Left colon (tissue), 2 donors: ENCODE data around the gene CAMK2B. TPM values are rescaled to one million over a fixed set of nuclear protein-coding genes. Genes with fewer than 3 reads are reported as not detected.

Experiments
- ATAC-seq: fragments of 200-7000 bp; cut with Tn5 transposase; one replicate; pipeline ENCODE4 v1.9.1; 2020; ENCODE audit warnings: mild to moderate bottlenecking, moderate library complexity
- DNase-seq, 2 donors: peaks; one replicate each; pipeline ENCODE4 v3.0.0-alpha.2; 2020
- intact Hi-C, 2 donors: fragments of 100-400 bp; cut with DNase I in 1 of 2; cut with micrococcal nuclease in 1 of 2; formaldehyde crosslinking; loops; one replicate each; pipeline versions ENCODE4 v1.11.2 to v1.14.0; 2022; cut with DNase I, micrococcal nuclease
- total RNA-seq, 2 donors: library from RNA; stranded (reverse); fragmentation: NEBNext Ultra II Directional; extraction: Animal tissue kit (Norgen Biotek cat#: 25700); gene quantifications; one replicate each; pipeline ENCODE4 v1.2.1, GENCODE V29; 2021
- donor health status: DM: no; HTN: no; CAD: no.
- donor health status: DM: yes; HTN: yes; CAD: no.

Gene CAMK2B
- total RNA-seq, 2 donors from 2014 or later = 0.61 to 0.76 TPM

DNA sequence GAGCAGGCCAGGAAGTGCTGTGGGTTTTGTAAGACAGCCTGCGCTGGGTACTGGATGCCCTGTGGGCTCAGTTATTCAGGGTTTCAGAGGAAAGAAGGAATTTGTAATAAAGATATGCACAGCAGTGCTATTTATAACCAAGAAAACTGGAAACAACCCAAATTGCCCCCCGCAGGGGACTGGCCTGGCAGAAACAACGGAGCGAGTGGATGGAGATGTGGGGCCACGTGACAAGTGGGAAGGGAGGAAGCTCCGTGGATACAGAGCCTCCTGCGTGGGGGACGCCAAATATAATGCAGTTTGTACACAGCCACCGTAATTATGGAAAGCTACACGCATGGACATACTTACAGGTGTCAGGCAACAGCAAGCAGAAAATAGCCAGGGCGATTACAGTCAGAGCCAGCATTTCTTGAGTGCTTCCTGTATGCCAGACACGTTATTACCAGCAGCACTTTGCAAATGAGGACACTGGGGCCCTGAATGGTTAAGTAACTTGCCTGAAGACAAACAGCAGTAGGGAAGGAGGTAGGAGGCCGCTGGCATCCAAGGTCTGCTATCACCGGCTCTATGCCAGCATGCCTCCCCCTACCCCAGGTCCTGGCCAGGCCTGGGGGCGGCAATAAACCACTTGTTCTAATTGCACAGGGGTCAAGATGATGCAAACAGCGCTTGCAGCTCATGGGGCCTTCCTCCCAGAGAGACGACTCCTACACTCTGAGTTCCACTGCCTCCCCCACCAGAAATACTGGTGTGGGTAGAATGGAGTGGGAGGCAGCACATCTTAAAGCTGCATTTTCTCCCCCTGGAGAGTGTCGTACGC, 8.7 kb upstream of the CAMK2B start:
- DNase-seq = no peak
- ATAC-seq = no peak
- intact Hi-C loops = no loop called here

DNA sequence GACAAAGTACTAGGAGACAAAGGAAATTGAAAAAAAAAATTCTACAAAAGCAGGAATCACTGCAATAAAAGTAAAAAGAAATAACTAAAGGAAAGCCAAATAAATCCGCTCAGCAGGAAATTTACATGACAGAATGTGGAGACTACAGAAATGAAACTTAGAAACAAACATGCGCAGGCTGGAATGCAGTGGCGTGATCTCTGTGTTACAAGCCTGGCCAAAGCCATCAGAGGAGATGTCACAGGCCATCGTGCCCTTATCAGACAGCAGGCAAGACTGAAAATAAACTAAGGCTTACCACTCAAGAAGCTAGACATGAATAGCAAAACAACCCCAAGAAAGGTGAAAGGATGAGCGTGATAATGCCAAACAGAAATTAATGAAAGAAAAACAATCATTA, 6.3 kb upstream of the CAMK2B start:
- DNase-seq (no peak), ATAC-seq (no peak)
- intact Hi-C loops = no loop called here

DNA sequence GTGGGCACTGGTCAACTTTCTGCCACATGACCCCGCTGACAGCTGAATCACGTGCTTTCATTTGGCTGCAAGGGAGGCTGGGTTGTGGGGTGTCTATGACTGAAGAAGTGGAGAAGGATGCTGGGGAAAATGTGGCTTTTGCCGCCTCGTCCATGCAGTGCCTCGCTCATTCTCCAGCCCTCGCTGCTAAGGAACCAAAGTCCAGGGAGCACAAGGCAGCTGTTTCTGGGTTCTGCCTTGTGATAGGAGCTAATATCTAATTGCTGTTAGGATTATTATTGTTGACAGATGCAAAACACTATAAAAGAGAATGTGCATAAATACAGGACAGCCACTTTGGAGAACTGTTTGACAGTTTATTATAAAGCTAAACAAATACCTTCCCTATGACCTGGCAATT, 4.9 kb upstream of the CAMK2B start:
- DNase-seq (no peak), ATAC-seq (no peak)
- intact Hi-C loops = no loop called here

DNA sequence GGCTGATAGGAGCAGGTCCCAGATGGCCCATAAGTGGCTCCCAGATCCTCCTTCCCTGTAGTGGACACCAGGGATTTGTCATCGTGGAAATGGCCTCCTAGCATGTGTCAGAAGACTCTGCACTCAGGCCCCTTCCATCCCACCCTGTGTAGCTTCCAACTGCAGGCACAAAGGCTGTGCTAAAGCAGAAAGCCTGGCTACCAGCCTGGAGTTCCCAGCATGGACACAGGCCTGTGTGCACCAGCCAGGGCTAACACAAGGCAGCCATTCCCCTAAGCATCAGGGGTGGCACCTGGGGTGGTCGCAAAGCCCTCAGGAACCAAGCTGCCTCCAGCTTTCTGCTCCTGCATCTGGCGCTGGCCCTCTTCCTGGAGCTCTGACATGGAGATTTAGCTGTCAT, 4.5 kb upstream of the CAMK2B start:
- ATAC-seq = no peak
- intact Hi-C loops = no loop called here
- DNase-seq = no peak

DNA sequence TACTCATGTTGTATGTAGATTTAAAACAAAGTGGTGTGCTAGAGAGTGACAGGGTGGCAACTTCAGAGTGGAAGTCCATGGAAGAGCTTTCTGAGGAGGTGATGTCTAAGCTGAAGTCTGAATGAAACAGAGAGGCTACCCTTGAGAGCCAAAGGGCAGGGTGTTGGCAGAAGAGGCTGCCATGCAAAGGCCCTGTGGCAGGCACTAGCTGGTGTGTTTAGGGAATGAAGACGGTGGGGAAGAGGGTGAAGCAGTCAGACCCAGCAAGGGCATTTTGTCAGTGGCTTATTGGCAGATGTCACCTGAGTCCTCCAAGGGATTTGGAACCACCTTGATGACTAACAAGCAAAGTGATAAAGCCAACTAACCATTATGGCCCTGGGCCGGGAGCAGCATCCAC, 3.7 kb upstream of the CAMK2B start:
- ATAC-seq (no peak), DNase-seq (no peak)

DNA sequence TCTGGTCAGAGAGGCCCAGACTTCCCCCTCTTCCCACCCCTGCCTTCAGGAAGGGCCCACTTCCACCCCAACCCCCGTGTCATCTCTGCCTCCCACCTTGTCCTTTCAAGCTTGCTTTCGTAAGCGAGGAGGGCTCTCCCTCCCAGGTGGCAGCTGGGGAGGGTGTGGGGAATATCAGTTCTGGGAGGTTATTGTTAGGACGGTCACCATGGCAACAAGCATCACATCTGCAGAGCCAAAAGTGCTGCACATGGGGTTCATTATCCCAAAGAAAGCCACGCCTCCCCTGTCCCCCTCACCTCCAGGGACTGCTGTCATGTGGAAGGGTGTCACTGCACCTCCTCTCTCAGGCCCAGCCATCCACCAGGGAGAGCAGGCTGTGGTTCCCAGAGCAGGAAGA, 2.6 kb upstream of the CAMK2B start:
- intact Hi-C loops = no loop called here
- DNase-seq (no peak), ATAC-seq (no peak)

More for the DNA sequence above, 3.7 kb upstream of the CAMK2B start:
- intact Hi-C loops = no loop called here

DNA sequence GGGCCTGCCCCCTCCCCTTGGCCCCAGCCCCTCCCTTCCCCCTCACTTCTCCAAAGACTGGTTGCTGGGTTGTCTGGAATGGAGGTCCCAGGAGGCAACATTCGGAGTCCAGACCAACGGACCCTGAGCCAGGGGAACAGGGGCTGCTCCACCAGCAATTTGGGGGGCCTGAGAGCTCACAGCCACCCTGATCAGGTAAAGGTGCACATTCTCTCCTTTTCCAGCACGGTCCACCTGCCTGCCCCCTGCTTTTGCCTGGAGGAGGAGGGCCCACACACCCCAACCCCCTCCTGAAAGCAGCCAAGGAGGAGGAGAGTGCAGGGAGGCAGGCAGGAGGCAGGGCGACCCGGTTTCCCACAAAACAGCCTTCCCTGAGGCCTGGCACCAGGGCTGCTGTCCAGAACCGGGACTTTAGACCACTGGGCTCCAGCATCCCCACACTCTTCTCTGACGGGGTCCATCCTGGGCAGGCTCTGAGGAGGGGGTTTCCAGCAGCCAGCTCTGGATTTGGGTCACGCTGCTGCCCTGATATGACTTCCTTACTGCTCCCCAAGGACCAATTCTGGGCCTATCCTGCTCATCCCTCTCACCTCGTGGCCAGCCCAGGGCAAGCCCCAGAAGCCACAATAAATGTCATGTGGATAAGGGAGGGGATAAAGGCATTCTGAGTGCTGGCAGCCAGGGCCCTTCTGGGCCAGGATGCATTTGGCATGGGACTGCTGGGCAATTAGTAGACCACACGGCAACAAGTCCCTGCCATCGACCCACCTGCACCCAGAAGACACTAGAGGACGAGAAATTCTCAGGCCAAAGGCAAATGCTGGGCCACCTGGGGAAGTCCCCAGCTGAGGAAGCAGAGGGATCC, 1.1 kb upstream of the CAMK2B start:
- ATAC-seq (no peak), DNase-seq (peak in 1 of 2 donors; percentile 9)
- intact Hi-C loops = no loop called here

DNA sequence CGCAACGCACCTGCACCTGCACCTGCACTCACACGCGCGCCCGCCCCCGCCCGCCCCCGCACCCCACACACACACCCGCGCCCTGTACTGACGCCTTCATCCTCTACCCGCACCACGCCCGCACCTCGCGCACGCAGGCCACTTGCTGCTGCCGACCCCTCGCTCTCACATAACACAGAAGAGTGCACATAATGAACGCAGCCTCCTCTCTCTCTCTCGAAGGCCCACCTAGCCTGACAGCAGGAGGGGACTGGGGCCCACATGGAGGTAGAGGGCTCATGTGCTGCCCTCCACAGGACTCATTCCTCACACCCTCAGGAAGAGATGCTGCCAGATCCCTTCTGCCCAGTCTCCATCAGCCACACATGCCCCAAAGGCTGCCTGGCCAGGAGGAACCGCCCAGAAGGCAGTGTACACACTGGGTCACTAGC, 432 bp upstream of the CAMK2B start:
- ATAC-seq (no peak), DNase-seq (no peak)
- intact Hi-C loops = no loop called here

DNA sequence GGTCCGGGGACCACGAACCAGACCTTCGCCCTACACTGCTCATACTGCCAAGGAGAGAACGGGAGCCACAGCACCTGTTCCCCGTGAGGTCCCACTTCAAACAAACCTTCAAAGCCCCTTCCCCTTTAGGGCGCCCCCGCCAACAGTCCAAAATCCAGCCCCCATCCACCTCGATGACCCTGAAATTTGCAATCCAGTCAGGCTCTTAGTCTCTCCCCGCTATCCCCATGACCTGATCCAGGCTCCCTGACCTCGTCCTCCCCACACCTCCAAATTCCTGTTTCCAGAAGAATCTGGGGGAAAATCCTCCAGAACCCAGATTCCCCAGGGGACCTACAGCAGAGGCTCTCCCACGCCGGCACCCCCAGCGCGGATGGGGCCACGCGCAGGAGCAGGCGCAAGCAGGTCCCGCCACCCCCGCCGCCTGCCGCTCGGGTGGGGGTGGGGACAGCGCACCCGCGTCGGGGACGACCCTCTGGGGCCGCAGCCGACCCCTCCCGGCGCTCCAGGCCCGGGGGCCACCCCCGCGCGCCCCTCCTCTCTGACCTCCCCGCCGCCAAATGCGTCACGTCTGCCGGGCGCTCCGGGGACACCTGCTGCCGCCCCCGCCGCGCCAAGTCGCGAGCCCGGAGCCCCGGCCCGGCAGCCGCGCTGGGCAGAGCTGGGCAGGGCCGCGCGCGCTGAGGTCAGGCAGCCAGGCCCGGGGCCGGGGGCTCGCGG, 753 bp downstream of the CAMK2B start:
- DNase-seq = no peak
- no peak for ATAC-seq
- intact Hi-C loops = no loop called here

DNA sequence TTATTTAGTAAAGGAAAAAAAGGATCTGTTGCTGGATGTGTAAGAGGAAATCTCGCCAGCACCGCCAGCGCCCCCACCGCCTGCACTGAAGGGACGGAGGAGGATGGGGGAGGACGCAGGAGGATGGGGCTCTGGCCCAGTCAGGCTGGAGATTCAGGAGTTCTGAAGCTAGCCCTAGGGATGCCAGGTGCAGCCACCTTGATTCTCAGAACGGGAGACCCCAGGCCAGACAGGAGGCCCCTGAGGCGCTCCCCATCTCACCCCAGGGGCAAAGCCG, 1.3 kb downstream of the CAMK2B start:
- intact Hi-C loops = no loop called here
- no peak for DNase-seq
- no peak for ATAC-seq

DNA sequence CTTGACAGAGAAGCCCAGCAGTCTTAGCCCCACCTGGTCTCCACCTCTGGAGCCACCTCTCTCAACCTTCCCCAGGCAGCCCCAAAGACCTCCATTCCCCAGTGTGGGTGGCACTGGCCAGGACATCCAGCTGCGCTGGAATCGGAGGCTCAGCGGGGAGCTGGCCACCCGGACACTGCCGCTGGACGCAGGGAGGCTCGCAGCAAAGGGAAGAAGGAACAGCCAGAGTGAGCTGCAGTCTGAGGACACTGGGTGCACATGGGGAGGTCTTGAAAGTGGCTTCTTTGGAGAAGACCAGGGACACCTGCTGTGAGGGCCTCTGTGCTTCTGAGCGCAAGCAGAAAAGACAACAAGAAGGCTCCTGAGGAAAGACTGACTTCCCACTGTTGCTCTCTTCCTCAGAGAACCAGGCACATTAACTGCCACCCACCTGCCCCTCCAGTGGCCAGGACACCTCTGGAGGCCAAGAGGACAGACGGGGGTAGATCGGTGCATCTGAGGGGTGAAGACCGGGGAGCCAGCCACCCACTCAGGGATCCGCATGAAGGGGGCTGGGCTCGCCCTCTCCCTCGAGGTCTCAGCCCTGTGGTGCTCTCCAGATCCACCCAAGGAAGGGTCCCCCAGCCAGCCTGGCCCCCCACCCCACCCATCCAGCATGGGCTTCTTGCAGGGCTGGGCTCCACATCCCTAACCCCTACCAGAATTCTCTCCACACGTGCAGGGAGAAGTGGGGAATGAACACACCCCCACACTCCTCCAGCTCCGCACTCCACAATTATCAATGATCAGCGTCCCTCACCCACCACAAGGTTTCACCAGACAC, 1.8 kb downstream of the CAMK2B start:
- intact Hi-C loops = no loop called here
- DNase-seq (no peak), ATAC-seq (no peak)

DNA sequence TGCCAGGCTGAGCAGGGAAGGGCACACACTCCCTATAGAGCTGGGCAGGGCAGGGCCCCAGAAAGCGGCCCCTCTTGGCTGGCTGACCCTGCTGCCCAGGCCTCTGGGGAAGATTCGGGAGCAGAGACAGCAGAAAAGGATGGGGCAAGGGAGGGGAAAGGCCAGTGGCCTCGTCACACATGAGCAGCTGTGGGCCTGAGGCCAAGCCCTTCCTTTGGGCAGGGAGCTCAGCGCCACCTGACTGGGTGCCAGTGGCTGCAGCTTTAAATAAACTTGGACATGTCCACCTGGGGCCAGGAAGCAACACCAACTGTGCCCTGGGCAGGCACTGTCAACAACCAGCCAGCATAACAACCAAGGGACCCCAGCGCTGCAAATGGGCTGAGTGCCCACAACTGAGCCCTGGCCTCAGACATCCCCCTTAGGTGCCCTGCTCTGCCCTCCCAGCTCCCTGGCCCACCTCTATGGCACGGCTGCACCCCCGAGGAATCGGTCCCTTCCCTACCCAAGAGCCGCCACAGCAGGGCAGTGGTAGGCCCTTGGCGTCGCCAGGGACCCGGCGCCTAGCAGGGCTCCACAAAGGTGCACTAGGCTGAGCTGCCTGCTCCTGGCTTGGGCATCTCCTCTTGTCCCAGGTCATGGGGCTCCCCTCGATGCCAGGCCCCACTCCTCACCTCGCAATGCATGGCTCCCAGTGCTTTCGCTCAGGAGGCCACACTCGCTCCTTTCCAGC, 2.6 kb downstream of the CAMK2B start:
- DNase-seq (no peak), ATAC-seq (no peak)

DNA sequence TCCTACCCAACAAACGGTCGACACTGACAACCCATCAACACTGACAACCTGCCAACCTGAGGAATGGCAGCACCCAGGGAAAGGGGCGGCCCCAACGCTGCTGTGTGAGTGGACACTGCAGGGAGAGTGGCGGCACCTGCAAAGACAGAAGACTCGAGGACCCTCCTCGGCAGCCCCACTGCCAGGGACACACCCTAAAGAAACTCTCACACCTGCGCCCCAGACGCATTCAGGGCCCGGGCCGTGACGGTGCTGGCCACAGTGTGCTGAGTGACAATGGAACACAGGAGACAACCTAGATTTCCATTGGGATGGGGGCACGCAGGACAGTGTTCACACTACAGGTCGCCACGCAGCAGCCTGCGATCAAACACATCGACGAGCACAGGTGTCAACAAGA, 3.6 kb downstream of the CAMK2B start:
- intact Hi-C loops = no loop called here
- no peak for DNase-seq
- no peak for ATAC-seq

More for the DNA sequence above, 2.6 kb downstream of the CAMK2B start:
- intact Hi-C loops = no loop called here

DNA sequence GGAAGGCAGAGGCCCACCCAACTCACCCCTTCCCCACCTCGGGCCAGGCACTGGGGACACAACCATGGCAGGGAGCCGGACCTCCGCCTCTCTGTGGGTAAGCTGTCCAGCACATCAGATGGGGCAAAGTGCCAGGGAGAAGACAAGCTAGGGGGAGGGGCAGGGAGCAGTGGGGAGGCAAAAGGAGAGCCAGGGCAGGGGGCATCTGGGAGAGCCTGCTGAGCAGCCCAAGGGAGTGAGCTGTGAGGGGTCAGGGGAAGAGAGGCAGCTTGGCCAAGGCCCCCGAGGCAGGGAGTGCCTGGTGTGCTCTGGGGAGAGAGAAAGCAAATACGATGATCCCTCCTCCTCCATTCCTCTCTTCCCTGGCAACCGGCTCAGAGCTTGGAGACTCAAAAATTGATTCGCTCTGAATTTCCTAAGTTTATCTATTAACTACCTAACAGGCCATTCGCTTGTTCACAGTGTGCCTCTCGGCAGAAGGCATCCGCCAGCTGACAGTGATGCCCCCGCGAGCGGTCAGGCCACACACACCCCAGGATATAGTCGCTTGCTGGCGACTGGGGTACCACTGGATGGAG, 4.5 kb downstream of the CAMK2B start:
- no peak for DNase-seq
- intact Hi-C loops = no loop called here
- ATAC-seq = no peak

DNA sequence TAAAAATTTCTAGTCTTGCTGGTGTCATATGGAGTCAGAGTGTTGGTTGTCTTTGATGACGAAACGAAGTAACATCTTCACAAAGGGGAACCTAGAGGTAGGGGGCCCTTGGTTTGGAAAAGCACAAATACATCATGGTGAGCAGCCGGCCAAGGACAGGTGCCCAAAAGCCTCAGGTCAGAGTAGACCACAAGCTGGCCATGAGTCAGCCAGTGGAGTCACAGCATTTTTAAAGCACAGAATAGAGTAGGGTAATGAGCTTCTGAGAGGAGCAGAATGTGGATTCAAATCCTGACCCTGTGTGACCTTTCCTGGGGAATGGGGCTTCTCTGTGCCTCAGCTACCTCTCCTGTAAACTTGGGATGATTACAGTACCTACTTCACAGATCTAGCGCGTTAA, 5.3 kb downstream of the CAMK2B start:
- ATAC-seq (no peak), DNase-seq (no peak)
- intact Hi-C loops = no loop called here

DNA sequence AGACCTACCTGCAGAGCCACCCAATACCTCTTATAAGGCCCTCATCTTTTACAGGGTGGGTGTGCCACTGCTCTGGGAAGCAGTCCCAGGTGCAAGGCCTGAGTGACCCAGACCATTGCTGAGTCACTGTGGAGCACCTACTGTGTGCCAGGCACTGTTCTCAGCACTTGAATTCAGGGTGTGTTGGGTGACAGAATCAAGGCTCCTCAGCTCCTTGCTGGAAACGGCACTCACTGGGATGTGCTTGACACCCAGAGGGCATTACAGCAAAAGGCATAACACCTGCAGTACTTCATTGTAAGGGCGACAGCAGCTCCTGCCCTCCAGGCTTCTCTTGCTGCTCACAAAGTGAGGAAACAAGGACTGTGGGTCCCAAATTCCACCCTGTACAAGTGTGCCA, 7.1 kb downstream of the CAMK2B start:
- intact Hi-C loops = no loop called here
- no peak for ATAC-seq
- DNase-seq = no peak

DNA sequence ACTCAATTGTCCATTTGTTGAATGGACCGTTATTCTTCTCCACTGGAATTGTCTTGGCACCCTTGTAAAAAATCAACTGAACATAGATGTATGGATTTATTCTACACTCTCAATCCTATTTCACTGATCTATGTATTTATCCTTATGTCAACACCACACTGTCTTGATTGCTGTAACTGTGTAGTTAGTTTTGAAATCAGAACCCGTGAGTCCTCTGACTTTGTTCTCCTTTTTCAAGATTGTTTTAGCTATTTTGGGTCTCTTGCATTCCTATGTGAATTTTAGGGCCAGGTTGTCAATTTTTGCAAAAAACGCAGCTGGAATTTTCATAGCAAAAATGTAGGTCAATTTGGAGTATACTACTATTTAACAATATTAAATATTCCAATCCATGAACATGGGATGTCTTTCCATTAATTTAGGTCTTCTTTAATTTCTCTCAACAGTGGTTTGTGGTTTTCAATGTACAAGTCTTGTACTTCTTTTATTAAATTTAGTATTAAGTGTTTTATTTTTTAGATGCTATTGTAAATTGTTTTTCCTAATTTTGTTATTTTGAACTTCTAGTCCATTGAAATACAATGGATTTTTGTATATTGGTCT, 10.0 kb downstream of the CAMK2B start:
- ATAC-seq (no peak), DNase-seq (no peak)
- intact Hi-C loops = no loop called here

DNA sequence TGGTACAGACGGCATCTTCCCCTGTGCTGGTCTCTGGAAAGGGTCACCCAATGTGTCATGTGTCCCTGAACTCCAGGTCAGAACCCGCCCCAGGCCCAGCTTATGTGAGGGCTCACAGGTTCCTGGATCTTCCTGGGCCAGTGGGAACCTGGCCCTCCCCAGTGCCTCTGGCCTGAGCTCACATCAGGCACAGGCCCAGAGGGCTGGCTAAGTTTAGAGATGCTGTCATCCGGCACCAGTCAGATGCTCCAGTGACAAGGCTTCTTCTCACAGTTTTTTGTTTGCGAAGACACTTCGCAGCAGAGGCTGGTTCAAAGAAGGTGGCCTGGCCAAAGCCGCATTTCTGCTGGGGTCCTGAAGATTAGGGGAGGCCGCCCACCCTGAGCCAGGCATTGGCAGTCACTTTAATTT, 11.8 kb downstream of the CAMK2B start:
- intact Hi-C loops = no loop called here
- ATAC-seq (no peak), DNase-seq (peak in 1 of 2 donors; percentile 5)
